OCI-LY3 (cell line): ENCODE data around the gene HS1BP3.
A peak's percentile ranks its signal among the peaks of the same experiment; 100 is the strongest.

Source experiments
- H2AFZ ChIP-seq: fragments of 200-600, 300-600 bp; shearing (Covaris generic); 2 replicates; pipeline ENCODE4 v1.6.0; 2014; ENCODE audit warnings: antibody characterized with exemption, low read depth, low read length
- H3K27ac ChIP-seq: fragments of 200-600, 300-600 bp; sonication (generic); 2 replicates; pipeline ENCODE4 v1.5.1; 2014; ENCODE audit warnings: mild to moderate bottlenecking, low read length, moderate library complexity, mixed read lengths
- H3K27me3 ChIP-seq: fragments of 200-600, 300-600 bp; sonication (generic); 2 replicates; pipeline ENCODE4 v1.6.1; 2014; ENCODE audit warnings: low read depth, low read length, mixed read lengths
- H3K36me3 ChIP-seq: fragments of 200-600, 300-600 bp; sonication (generic); replicated peaks from 2 replicates; pipeline ENCODE3; 2014; ENCODE audit warnings: low read depth, low read length, mixed read lengths
- H3K4me1 ChIP-seq: fragments of 300-600, 200-600 bp; sonication (generic); 2 replicates; pipeline ENCODE4 v1.6.1; 2014; ENCODE audit warnings: low read length, mixed read lengths
- H3K4me2 ChIP-seq: fragments of 200-600, 300-600 bp; sonication (generic); 2 replicates; pipeline ENCODE4 v1.6.1; 2014; ENCODE audit warnings: low read length, mixed read lengths
- H3K4me3 ChIP-seq: fragments of 300-600, 200-600 bp; sonication (generic); 2 replicates; pipeline ENCODE4 v1.5.1; 2014; ENCODE audit warnings: antibody characterized with exemption, mild to moderate bottlenecking, low read length, moderate library complexity
- H3K79me2 ChIP-seq: fragments of 300-600, 200-600 bp; shearing (Covaris generic); 2 replicates; pipeline ENCODE4 v1.6.1; 2014; ENCODE audit warnings: mild to moderate bottlenecking, low read length, mixed read lengths
- H3K9ac ChIP-seq: fragments of 300-600, 200-600 bp; shearing (Covaris generic); 2 replicates; pipeline ENCODE4 v1.6.0; 2014; ENCODE audit warnings: mild to moderate bottlenecking, low read length, moderate library complexity
- H3K9me3 ChIP-seq: fragments of 200-600, 300-600 bp; shearing (Covaris generic); 2 replicates; pipeline ENCODE4 v1.6.1; 2014; ENCODE audit warnings: low read length, mixed read lengths; ENCODE audit not compliant: insufficient read depth
- H4K20me1 ChIP-seq: fragments of 200-600, 300-600 bp; sonication (generic); 2 replicates; pipeline ENCODE4 v1.6.1; 2016; ENCODE audit warnings: low read length, mixed read lengths; ENCODE audit not compliant: insufficient read depth
- EZH2phosphoT487 ChIP-seq: fragments of 200-600 bp; shearing (Covaris generic); IDR thresholded peaks from 2 replicates; pipeline ENCODE4 v1.6.1; 2018; ENCODE audit warnings: antibody characterized with exemption, mixed run types, low read depth
- TF ChIP-seq, protein P1 (sequence below): fragments of 200-600, 300-600 bp; sonication (generic); IDR thresholded peaks from 2 replicates; pipeline ENCODE4 v1.5.1; 2014; ENCODE audit warnings: antibody characterized with exemption, low read length, low read depth

HS1BP3 gene

DNA sequence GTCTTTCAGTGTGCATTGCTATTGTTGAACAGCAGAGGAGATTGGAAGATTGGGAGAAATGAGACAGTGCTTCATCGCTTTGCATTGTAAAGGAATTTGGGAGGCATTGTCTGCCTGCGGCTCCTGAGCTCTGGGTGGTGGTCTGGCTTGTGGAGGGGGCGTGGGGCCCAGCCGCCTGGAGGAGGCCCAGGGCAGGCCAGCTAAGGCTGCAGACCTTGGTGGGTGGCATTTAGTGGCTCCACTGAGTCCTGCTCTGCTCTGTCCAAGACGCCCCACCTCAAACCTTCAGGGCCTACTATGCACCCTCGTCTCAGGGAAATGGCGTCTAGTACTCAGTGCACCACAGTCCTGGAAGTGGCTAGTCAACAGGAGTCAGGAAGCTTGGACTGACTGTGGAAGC lies 5.7 kb upstream of the HS1BP3 start:
- peaks cover 18% of the 10 kb centered on the region for H3K27me3 ChIP-seq
- H3K4me3 ChIP-seq, result 0 out of 2 replicates have a peak overlapping the region, but pooled peaks have one; percentile 12
- no peak overlapping the region for H3K27ac ChIP-seq
- H3K4me2 ChIP-seq, result peak overlapping the region; percentile 60
- no peaks in the 10 kb centered on the region for H3K36me3 ChIP-seq
- H2AFZ ChIP-seq, result no peak overlapping the region
- no peaks in the 10 kb centered on the region for H3K79me2 ChIP-seq
- H3K9me3 ChIP-seq, result no peaks in the 10 kb centered on the region
- H4K20me1 ChIP-seq, result no peaks in the 10 kb centered on the region
- no peak for TF ChIP-seq EZH2phosphoT487
- TF ChIP-seq, protein P1, sequence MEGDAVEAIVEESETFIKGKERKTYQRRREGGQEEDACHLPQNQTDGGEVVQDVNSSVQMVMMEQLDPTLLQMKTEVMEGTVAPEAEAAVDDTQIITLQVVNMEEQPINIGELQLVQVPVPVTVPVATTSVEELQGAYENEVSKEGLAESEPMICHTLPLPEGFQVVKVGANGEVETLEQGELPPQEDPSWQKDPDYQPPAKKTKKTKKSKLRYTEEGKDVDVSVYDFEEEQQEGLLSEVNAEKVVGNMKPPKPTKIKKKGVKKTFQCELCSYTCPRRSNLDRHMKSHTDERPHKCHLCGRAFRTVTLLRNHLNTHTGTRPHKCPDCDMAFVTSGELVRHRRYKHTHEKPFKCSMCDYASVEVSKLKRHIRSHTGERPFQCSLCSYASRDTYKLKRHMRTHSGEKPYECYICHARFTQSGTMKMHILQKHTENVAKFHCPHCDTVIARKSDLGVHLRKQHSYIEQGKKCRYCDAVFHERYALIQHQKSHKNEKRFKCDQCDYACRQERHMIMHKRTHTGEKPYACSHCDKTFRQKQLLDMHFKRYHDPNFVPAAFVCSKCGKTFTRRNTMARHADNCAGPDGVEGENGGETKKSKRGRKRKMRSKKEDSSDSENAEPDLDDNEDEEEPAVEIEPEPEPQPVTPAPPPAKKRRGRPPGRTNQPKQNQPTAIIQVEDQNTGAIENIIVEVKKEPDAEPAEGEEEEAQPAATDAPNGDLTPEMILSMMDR, result no peak
- peaks cover 27% of the 10 kb centered on the region for H3K4me1 ChIP-seq
- H3K9ac ChIP-seq, result no peak overlapping the region

GRCh38 chr2:20654535-20654813 lies 3.6 kb upstream of the HS1BP3 start:
- H3K36me3 ChIP-seq, result no peaks in the 10 kb centered on the region
- H3K27ac ChIP-seq, result no peak overlapping the region
- no peak overlapping the region for H3K4me3 ChIP-seq
- H3K4me2 ChIP-seq, result no peak overlapping the region
- peaks cover 8% of the 10 kb centered on the region for H3K27me3 ChIP-seq
- H3K9ac ChIP-seq, result no peak overlapping the region
- no peaks in the 10 kb centered on the region for H3K9me3 ChIP-seq
- H2AFZ ChIP-seq, result no peak overlapping the region
- no peaks in the 10 kb centered on the region for H4K20me1 ChIP-seq
- H3K4me1 ChIP-seq, result peaks cover 31% of the 10 kb centered on the region
- no peak for TF ChIP-seq EZH2phosphoT487
- TF ChIP-seq, protein P1, result no peak
- peaks cover 4% of the 10 kb centered on the region; the same call in 1 of the 2 replicates for H3K79me2 ChIP-seq

GRCh38 chr2:20653695-20654534 lies 3.0 kb upstream of the HS1BP3 start:
- no peaks in the 10 kb centered on the region for H4K20me1 ChIP-seq
- no peaks in the 10 kb centered on the region for H3K36me3 ChIP-seq
- peaks cover 4% of the 10 kb centered on the region; the same call in 1 of the 2 replicates for H3K79me2 ChIP-seq
- no peak overlapping the region for H3K27ac ChIP-seq
- H3K4me2 ChIP-seq, result no peak overlapping the region
- no peak overlapping the region for H3K9ac ChIP-seq
- no peaks in the 10 kb centered on the region for H3K9me3 ChIP-seq
- peaks cover 31% of the 10 kb centered on the region for H3K4me1 ChIP-seq
- no peak for TF ChIP-seq EZH2phosphoT487
- TF ChIP-seq, protein P1, result peak; percentile 16; the same call in 1 of the 2 replicates
- no peak overlapping the region for H2AFZ ChIP-seq
- peaks cover 2% of the 10 kb centered on the region for H3K27me3 ChIP-seq
- H3K4me3 ChIP-seq, result no peak overlapping the region

DNA sequence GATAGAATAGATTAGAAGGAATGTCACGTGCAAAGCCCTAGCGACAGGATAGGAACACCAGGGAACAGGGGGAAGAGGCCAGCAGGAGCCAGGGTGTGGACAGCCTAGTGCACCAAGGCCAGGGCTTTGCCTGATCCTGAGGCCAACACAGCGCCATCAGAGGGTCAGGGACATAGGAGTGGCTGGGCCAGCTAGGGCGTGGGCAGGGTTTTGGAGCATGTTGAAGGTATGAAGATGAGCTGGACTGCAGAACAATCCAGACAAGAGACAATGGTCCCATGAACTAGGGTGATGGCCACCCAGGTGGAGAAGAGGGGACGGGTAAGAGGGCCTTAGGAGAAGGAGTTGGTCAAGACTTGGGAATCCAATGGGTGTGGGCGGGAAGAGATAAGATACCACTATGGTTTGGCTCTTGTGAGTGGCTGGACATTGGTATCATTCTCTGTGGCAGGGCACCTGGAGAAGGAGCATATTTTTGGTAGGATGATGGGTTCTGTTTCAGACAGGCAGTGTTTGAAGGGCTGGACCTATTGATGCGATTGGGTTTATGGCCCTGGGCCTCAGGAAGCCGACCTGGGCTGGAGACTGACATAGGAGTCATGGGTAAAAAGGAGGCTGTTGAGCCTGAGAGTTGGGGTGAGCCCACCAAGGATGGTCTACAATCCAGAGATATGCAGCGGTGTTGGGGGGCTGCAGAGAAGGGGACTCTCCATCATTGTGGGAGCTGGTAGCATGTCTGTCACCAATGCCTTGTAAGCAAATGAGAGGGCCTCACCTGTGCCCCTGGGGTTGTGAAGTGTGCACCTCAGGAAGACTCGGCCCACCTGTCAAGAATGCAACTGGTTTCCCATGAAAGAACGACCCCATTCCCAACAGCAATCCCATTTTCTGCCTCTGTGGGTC lies 2.0 kb upstream of the HS1BP3 start:
- Histone ChIP-seq H3K36me3 (no peaks in the 10 kb centered on the region), H3K9ac (no peak overlapping the region), H3K27ac (no peak overlapping the region), H3K9me3 (no peaks in the 10 kb centered on the region), H3K79me2 (peaks cover 4% of the 10 kb centered on the region; the same call in 1 of the 2 replicates), H4K20me1 (no peaks in the 10 kb centered on the region), H2AFZ (no peak overlapping the region), H3K27me3 (no peaks in the 10 kb centered on the region), H3K4me3 (no peak overlapping the region), H3K4me1 (peaks cover 27% of the 10 kb centered on the region), H3K4me2 (no peak overlapping the region)
- TF ChIP-seq, protein P1, result no peak
- TF ChIP-seq EZH2phosphoT487, result no peak
